GM12874 (cell line): ENCODE measurements around the gene UBTD2.

Source experiments
- TF ChIP-seq, protein P1 (sequence below): IDR thresholded peaks from 2 replicates; pipeline ENCODE4 v1.5.1; 2011; ENCODE audit warnings: low read depth, mild to moderate bottlenecking, control low read depth, low read length, moderate library complexity; ENCODE audit not compliant: insufficient read depth

UBTD2 gene

DNA sequence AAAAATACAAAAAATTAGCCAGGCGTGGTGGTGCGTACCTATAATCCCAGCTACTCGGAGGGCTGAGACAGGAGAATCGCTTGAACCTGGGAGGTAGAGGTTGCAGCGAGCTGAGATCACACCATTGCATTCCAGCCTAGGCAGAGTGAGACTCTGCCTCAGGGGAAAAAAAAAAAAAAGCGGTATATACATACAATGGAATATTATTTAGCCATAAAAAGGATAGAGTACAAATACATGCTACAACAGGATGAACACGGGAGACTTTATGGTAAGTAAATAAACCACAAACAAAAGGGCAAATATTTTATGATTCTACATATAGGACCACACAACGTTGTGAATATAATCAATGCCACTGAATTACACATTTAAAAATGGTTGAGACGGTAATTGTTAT lies 5.2 kb downstream of the UBTD2 start:
- TF ChIP-seq, protein P1, sequence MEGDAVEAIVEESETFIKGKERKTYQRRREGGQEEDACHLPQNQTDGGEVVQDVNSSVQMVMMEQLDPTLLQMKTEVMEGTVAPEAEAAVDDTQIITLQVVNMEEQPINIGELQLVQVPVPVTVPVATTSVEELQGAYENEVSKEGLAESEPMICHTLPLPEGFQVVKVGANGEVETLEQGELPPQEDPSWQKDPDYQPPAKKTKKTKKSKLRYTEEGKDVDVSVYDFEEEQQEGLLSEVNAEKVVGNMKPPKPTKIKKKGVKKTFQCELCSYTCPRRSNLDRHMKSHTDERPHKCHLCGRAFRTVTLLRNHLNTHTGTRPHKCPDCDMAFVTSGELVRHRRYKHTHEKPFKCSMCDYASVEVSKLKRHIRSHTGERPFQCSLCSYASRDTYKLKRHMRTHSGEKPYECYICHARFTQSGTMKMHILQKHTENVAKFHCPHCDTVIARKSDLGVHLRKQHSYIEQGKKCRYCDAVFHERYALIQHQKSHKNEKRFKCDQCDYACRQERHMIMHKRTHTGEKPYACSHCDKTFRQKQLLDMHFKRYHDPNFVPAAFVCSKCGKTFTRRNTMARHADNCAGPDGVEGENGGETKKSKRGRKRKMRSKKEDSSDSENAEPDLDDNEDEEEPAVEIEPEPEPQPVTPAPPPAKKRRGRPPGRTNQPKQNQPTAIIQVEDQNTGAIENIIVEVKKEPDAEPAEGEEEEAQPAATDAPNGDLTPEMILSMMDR: no peak

DNA sequence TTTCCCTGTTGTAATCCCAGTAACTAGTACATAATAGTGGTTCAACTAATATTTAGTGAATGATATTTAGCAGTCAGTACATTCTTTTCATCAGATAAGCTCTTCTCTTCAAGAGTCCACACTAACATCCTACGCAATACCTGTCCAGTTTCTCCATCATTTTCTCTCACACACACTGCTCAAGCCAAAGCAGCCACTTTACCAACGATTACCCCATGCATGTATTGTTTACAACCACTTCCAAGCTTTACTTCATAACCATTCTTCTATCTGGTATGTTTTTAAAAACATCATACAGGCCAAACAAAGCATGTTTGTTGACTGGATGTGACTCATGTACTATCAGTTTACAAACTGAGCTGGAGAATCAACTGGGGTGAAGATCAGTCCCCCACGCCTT lies 7.3 kb downstream of the UBTD2 start:
- TF ChIP-seq, protein P1: no peak

DNA sequence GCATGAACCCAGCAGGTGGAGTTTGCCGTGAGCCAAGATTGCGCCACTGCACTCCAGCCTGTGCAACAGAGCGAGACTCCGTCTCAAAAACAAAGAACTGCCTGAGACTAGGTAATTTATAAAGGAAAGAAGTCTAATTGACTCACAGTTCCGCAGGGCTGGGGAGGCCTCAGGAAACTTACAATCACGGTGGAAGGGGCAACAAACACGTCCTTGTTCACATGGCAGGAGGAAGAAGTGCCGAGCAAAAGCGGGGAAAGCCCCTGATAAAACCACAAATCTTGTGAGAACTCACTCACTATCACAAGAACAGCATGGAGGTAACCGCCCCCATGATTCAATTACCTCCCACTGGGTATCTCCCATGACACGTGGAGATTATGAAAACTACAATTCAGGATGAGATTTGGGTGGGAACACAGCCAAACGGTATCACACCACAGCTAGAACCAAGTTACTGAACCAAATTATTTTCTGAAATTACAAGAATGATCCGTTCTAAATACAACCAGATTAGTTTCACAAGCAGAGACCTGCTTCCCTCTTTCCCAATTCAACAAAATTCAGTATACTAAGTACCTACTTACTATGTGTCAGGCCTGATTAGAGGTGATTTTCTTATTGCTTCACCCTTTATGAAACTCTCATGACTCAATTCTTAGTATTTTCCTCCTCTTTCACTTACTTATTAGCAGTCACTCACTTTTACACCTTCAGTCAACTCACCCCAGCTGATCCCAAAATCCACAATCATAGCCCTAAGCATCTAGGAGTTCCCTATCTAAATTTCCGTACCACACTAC lies 8.4 kb downstream of the UBTD2 start:
- TF ChIP-seq, protein P1: no peak

DNA sequence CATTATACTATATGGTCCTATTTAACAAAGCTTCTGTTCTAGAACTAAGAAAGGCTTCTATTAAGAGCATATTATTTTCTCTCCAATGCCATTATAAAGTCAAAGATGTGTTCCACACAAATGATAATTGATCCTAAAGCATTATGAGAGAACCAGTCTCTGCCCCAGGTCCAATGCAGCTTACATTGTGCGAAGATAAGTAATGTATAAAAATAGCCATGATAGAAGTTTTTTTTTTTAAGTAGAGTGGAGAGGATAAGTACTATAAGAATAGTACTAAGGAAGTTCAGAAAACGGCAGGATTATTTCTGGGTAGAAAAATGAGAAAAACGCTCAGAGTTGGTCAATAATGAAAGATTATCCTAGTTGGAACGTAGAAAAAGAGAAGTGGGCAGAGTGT lies 15.6 kb downstream of the UBTD2 start:
- TF ChIP-seq, protein P1: no peak

DNA sequence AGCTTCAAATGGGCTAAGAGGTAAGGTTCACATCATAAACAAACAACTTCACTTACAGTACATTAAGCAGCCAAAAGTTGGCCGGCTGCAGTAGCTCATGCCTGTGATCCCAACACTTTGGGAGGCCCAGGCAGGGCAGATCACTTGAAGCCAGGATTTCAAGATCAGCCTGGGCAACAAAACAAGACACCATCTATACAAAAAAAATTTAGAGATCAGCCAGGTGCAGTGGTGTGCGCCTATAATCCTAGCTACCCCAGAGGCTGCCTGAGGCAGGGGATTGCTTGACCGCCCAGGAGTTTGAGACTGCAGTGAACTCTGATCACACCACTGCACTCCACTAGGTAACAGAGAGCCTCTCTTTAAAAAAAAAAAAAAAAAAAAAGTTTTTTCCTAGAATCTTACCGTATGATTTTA lies 16.9 kb downstream of the UBTD2 start:
- TF ChIP-seq, protein P1: no peak

DNA sequence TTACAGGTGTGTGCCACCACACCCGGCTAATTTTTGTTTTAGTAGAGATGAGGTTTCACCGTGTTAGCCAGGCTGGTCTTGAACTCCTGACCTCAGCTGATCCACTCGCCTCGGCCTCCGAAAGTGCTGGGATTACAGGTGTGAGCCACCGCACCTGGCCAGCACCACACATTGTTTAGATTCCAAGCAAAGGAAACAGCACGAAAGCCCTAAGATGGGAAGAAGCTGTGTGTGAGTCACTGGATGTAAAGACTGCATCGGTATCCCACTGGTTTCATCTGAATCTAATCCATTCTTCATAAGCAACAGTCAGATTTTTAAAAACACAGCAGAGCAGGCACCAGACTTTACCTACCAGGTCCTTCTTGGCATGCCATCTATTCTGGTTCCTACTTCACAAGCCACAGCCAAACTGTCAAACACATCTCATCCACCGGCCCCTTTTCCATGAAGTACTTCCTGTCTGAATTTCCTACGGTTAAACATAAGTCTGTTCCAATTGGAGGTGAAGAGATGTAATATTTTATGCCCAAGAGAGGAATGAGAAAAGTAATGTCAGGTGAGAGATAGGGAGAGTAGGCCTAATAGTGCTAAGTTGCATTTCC lies 17.4 kb downstream of the UBTD2 start:
- TF ChIP-seq, protein P1: no peak

DNA sequence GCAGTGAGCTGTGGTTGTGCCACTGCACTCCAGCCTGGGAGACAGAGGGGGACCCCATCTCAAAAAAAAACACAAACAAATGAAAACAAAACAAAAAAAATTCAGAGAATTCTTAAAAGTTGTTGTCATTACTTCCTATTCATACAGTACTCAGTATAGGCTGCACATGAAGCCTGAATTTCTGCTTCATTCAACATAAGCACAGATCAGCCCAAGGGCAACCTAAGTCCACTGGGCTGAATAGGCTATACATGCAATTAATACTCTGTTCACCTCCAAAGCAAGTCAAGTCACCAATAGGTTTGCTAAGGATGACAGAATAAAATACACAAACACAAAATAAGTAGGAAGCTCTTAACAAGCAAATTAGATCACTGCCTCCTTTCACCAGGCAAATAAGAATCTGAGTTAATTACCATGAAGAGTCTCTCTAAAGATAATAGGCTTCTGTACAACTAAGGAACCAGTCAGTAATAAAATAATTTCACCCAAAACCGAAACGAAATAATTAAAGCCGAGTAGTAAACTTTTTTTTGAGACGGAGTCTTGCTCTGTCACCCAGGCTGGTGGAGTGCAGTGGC lies 18.7 kb downstream of the UBTD2 start:
- TF ChIP-seq, protein P1: no peak
